GM19452 (cell line): ENCODE measurements around the gene DDX52.

Experiments used
- ATAC-seq: cut with Tn5 transposase; IDR thresholded peaks from one replicate; pipeline ENCODE4 v1.9.1; 2021; ENCODE audit not compliant: unreplicated experiment

The DDX52 gene

DNA sequence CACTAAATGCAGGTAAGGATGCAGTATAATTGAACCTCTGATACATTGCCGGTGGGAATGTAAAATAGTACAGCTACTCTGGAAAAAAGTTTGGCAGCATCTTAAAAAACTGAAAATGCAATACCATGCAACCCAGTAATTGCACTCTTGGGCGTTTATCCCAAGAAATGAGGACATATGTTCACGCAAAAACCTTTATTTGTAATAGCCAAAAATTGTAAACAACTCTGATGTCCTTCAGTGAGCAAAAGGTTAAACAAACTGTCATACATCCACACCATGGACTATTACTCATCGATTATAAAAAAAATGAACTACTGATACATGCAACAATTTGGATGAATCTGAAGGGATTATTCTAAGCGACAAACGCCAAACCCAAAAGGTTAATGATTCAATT is 51.0 kb downstream of the DDX52 start:
- no peak for ATAC-seq

- ATAC-seq = no peak
These were observed 58.2 kb downstream of the DDX52 start for GRCh38 chr17:37585066-37585465.

DNA sequence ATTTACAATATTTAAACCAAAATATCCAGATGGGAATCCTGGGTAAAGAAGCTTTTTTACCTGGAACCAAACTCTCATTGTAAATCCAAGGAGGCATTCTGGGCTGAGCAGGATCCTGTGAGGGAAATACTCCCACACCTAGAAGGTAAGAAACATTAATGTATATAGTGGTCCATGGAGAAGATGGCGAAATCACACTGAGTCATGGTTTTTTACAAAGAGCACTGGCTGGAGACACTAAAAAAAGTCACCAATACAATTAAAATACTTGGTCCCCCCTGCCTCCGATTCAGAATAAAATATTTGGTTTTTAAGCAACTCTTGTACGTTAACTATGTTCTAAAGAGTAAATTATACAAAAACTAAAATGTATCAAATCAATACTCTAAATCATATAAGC is 67.0 kb downstream of the DDX52 start:
- ATAC-seq = no peak

- ATAC-seq = no peak
These were observed 68.8 kb downstream of the DDX52 start for GRCh38 chr17:37574427-37574826.

DNA sequence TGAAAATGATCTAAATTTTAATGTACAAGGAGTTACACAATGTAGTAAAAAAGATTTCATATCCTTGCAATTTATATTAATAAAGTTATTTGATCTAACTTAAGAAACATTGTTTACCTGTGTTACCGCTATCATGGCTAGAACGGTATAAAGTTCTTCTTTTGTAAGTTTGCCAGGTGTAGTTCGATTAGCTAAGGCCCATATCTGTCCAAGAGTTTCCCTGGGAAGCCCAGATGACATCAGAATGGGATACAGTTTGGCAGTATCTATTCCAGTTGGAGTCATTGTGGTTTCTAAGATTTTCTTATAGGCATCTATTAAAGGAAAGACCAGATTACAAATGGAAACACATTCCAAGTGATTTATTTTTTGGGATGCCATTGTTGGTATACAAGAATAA is 71.6 kb downstream of the DDX52 start:
- no peak for ATAC-seq

GRCh38 chr17:37570527-37571093 is 72.6 kb downstream of the DDX52 start:
- ATAC-seq = no peak

- ATAC-seq = no peak
These were observed 74.7 kb downstream of the DDX52 start for GRCh38 chr17:37568350-37569053.

DNA sequence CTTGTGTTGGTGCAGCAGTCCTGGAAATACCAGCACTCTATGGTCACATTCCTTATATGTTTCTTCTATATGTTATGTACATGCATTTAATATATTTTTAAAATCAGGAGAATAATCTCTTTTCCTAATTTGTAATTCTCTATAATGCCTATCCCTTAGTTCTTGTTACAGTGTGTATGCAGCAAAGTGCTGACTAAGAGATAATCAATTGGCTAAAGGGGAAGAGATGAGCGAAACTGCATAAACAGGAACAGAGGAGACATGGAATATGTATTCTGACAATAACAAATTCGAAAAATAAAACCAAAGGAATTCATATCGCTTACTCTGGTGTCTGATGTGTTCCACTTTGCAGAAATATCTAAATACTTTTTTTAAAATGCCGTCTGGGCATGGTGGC is 75.7 kb downstream of the DDX52 start:
- ATAC-seq = no peak

GRCh38 chr17:37567137-37567536 is 76.1 kb downstream of the DDX52 start:
- no peak for ATAC-seq

DNA sequence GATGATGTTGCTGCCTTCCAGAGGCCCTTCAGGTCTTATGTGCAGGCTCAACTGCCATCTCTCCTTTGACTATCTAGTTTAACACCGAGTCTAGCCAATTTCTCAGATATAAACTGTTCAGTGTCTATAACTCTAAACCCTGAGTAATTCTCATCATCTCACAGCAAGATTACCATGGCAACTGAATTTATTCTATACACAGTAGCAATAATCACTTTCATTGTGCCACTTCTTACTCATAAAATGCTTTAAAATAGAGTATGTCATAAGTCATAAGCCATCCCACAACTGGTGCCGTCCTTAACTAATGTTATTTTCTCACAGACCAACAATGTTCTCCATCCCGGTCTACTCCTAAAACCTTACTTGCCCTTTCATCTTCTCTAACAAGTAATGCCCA is 79.0 kb downstream of the DDX52 start:
- ATAC-seq = no peak

GRCh38 chr17:37562016-37562745 is 81.1 kb downstream of the DDX52 start:
- no peak for ATAC-seq
